HUDEP-2 (cell line): ENCODE data around the gene SBK1.
A peak's percentile ranks its signal among the peaks of the same experiment; 100 is the strongest.

Experiments
- DNase-seq, 76 experiments: peaks; one replicate each; lab custom pipeline; 2025; ENCODE audit not compliant: unreplicated experiment in 76 of 76; lab: John Stamatoyannopoulos, UW

SBK1 gene

GRCh38 chr16:28280881-28281836 lies 11.2 kb upstream of the SBK1 start:
- peak in 10 of 76 experiments; percentile 3 to 38 (median 6) for DNase-seq

- DNase-seq = no peak
Observed at GRCh38 chr16:28282045-28282444, 10.3 kb upstream of the SBK1 start.

GRCh38 chr16:28283173-28283572 lies 9.2 kb upstream of the SBK1 start:
- no peak for DNase-seq

GRCh38 chr16:28283798-28284577 lies 8.3 kb upstream of the SBK1 start:
- DNase-seq = no peak

- no peak for DNase-seq
Observed at GRCh38 chr16:28285649-28286048, 6.7 kb upstream of the SBK1 start.

- no peak for DNase-seq
Observed at GRCh38 chr16:28288114-28288513, 4.2 kb upstream of the SBK1 start.

- DNase-seq = no peak
Observed at GRCh38 chr16:28289048-28289447, 3.3 kb upstream of the SBK1 start.

- no peak for DNase-seq
Observed at GRCh38 chr16:28289939-28290858, 2.1 kb upstream of the SBK1 start.

GRCh38 chr16:28290859-28291254 lies 1.5 kb upstream of the SBK1 start:
- DNase-seq = no peak

GRCh38 chr16:28292731-28293600 lies 641 bp downstream of the SBK1 start:
- DNase-seq = no peak

GRCh38 chr16:28293601-28293960 lies 1.3 kb downstream of the SBK1 start:
- DNase-seq = no peak

GRCh38 chr16:28294201-28294600 lies 1.9 kb downstream of the SBK1 start:
- no peak for DNase-seq

- DNase-seq = no peak
Observed at GRCh38 chr16:28295276-28295675, 3.0 kb downstream of the SBK1 start.

- no peak for DNase-seq
Observed at GRCh38 chr16:28297308-28297707, 5.0 kb downstream of the SBK1 start.

GRCh38 chr16:28297784-28298510 lies 5.6 kb downstream of the SBK1 start:
- no peak for DNase-seq

- no peak for DNase-seq
Observed at GRCh38 chr16:28298511-28298878, 6.2 kb downstream of the SBK1 start.

- no peak for DNase-seq
Observed at GRCh38 chr16:28300327-28300726, 8.0 kb downstream of the SBK1 start.

GRCh38 chr16:28301154-28301553 lies 8.8 kb downstream of the SBK1 start:
- no peak for DNase-seq

- no peak for DNase-seq
Observed at GRCh38 chr16:28301620-28302019, 9.3 kb downstream of the SBK1 start.
